A549 (cell line): Measurements from ENCODE around the gene GGCX.

ENCODE experiments used
- CEBPB ChIP-seq, 2 experiments: fragments of >200 bp in 1 of 2; sonication (Bioruptor Twin) in 1 of 2; formaldehyde crosslinking in 1 of 2; IDR thresholded peaks; 2 replicates each; pipeline ENCODE4 v1.6.1; 2012 to 2016
- CTCF ChIP-seq: fragments of >200 bp; sonication (Bioruptor Twin); formaldehyde crosslinking; IDR thresholded peaks from 3 replicates; pipeline ENCODE4 v1.5.1; 2016
- HMGXB4 ChIP-seq: fragments of 250-450 bp; sonication (Bioruptor Pico); IDR thresholded peaks from 2 replicates; pipeline ENCODE4 v1.5.0; 2021; ENCODE audit warnings: mild to moderate bottlenecking, moderate library complexity, borderline replicate concordance
- MAX ChIP-seq: IDR thresholded peaks from 2 replicates; pipeline ENCODE4 v1.6.1; 2012
- MAZ ChIP-seq: fragments of 150-350 bp; IDR thresholded peaks from 2 replicates; pipeline ENCODE4 v1.6.1; 2014; ENCODE audit warnings: antibody characterized with exemption, low read depth, low read length, borderline replicate concordance
- POLR2A ChIP-seq: IDR thresholded peaks from 2 replicates; pipeline ENCODE4 v1.6.1; 2012; ENCODE audit warnings: mild to moderate bottlenecking, low read length

- TF ChIP-seq HMGXB4 (CRISPR knock-in tag) (no peak), CTCF (no peak), POLR2A (no peak), MAZ (no peak), CEBPB (IDR thresholded peaks at IDR 0.05) (no peak), MAX (no peak)
Measured at GRCh38 chr2:85514323-85514722, 47.0 kb downstream of the GGCX start.
